T-helper 17 cell (primary cell): Measurements from ENCODE around the gene PPOX. TPM values are rescaled to one million over a fixed set of nuclear protein-coding genes. Genes with fewer than 3 reads are reported as not detected.

Experiments used
- ATAC-seq: fragments of 150-1000 bp; cut with Tn5 transposase; 2 replicates; pipeline ENCODE4 v1.10.0; 2021; ENCODE audit warnings: mild to moderate bottlenecking, moderate library complexity
- DNase-seq, 3 donors: peaks; one replicate each; pipeline versions ENCODE4 v3.0.0 to v3.0.0-alpha.2; 2020 to 2021
- H3K9me3 ChIP-seq: one replicate; pipeline ENCODE4 v1.7.0; 2013; ENCODE audit warnings: low read length, mild to moderate bottlenecking; ENCODE audit not compliant: control insufficient read depth, poor library complexity, severe bottlenecking
- H3K27ac Mint-ChIP-seq: one replicate; pipeline ENCODE4 v1.8.0; 2022; ENCODE audit warnings: mild to moderate bottlenecking, moderate library complexity, mixed read lengths
- H3K27me3 Mint-ChIP-seq: one replicate; pipeline ENCODE4 v1.8.0; 2022; ENCODE audit warnings: mixed read lengths
- H3K36me3 Mint-ChIP-seq: one replicate; pipeline ENCODE4 v1.8.0; 2022; ENCODE audit warnings: low read depth, mixed read lengths
- H3K4me1 Mint-ChIP-seq: one replicate; pipeline ENCODE4 v1.8.0; 2022; ENCODE audit warnings: mild to moderate bottlenecking, mixed read lengths
- H3K4me3 Mint-ChIP-seq: one replicate; pipeline ENCODE4 v1.8.0; 2022; ENCODE audit warnings: mild to moderate bottlenecking, moderate library complexity, mixed read lengths
- total RNA-seq, 4 donors: library from RNA in 2 of 4; stranded (reverse) in 2 of 4; gene quantifications; one replicate each; pipeline ENCODE4 v1.2.3 and lab custom pipeline; 2022 to 2026

Gene PPOX
- total RNA-seq, 2 donors from 2014 or later, result 40.4 to 43.7 TPM

GRCh38 chr1:161132410-161133219, 33.6 kb upstream of the PPOX start, which contains the start of gene DEDD:
TSS of gene DEDD (minus strand) at chr1:161132667. CDS start at chr1:161124462, 8,205 bp downstream.
- DNase-seq (peak; percentile 81 to 89 (median 86)), ATAC-seq (peak; percentile 97)
- no peak within 1 kb of the TSS for H3K4me3 Mint-ChIP-seq
- H3K27me3 Mint-ChIP-seq, result no peaks in the 10 kb centered on the region
- H3K36me3 Mint-ChIP-seq, result peaks cover 3% of the 10 kb centered on the region
- H3K4me1 Mint-ChIP-seq, result peaks cover 33% of the 10 kb centered on the region
- H3K27ac Mint-ChIP-seq, result no peak within 1 kb of the TSS
- H3K9me3 ChIP-seq, result no peaks in the 10 kb centered on the region

- no peak for ATAC-seq
- H3K27me3 Mint-ChIP-seq, result no peaks in the 10 kb centered on the region
- peaks cover 3% of the 10 kb centered on the region for H3K36me3 Mint-ChIP-seq
- H3K9me3 ChIP-seq, result no peaks in the 10 kb centered on the region
- H3K27ac Mint-ChIP-seq, result no peak overlapping the region
- no peak for DNase-seq
- H3K4me1 Mint-ChIP-seq, result peaks cover 29% of the 10 kb centered on the region
- no peak overlapping the region for H3K4me3 Mint-ChIP-seq
These were observed 32.9 kb upstream of the PPOX start for GRCh38 chr1:161133220-161133740.

DNA sequence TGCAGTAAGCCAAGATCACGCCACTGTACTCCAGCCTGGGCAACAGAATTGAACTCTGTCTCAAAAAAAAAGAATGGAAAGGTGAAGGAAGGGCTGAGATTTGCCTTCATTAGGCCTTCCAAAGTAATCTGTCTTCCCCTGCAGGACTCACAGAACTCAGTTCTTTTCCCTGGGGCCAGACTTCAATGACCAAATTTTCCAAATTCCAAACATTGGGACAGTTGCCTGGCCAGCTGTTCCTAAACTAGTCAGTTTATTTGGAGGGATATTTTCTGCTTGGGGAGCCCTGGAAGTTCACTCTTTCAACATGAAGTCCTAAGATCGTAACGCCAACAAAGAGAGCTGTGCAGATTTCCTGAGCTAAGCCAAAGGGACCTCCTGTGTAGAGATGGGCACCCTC, 28.3 kb upstream of the PPOX start:
- no peak for DNase-seq
- no peak for ATAC-seq

DNA sequence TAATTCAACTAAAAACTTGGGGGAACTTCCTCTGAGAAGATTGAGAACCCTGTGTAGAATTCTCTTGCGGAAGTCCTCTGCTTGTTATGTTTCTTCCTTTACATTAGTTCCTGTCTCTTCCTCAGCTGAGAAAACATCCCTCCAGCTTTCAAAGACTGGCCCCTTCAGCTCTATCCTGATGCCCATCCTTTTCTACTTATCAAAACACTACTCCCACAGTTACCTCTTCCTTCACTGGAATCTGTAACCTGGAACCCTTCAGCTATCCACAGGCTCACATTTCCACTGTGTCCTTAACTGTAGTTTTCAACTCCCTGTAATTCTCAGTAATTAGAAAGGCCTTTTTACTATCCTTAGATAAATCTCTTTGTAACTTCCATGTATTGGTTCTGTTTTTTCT, 27.8 kb upstream of the PPOX start:
- DNase-seq (no peak), ATAC-seq (no peak)
- no peaks in the 10 kb centered on the region for H3K36me3 Mint-ChIP-seq
- no peaks in the 10 kb centered on the region for H3K27me3 Mint-ChIP-seq
- peaks cover 8% of the 10 kb centered on the region for H3K4me1 Mint-ChIP-seq
- no peak overlapping the region for H3K4me3 Mint-ChIP-seq
- H3K27ac Mint-ChIP-seq, result peak overlapping the region; percentile 75
- H3K9me3 ChIP-seq, result no peaks in the 10 kb centered on the region

More for the DNA sequence above, 28.3 kb upstream of the PPOX start:
- Mint-ChIP-seq H3K27ac (peak overlapping the region; percentile 75), H3K4me1 (peaks cover 8% of the 10 kb centered on the region), H3K36me3 (no peaks in the 10 kb centered on the region), H3K4me3 (no peak overlapping the region), H3K27me3 (no peaks in the 10 kb centered on the region)
- no peaks in the 10 kb centered on the region for H3K9me3 ChIP-seq

DNA sequence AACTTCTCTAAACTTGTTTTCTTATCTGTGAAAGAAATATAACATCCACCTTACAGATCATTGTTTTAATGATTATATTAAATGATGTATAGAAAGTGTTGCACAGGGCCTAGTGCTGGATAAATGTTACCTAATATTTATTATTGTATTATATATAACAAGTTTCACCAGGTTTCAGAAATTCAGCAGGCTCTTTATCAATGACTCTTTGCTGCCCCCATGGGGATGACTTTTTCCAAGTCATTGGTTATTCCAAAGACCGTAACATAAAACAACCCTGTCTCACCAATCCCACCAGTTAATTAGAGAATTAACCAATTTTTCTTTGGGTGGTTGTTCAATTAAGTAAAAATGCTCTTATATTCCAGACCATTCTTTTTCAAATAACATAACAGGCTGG, 26.5 kb upstream of the PPOX start:
- no peaks in the 10 kb centered on the region for H3K27me3 Mint-ChIP-seq
- H3K27ac Mint-ChIP-seq, result peak overlapping the region; percentile 34
- DNase-seq (peak in 1 of 3 donors; percentile 41), ATAC-seq (peak; percentile 50)
- H3K36me3 Mint-ChIP-seq, result no peaks in the 10 kb centered on the region
- no peak overlapping the region for H3K4me3 Mint-ChIP-seq
- peaks cover 8% of the 10 kb centered on the region for H3K4me1 Mint-ChIP-seq
- no peaks in the 10 kb centered on the region for H3K9me3 ChIP-seq

DNA sequence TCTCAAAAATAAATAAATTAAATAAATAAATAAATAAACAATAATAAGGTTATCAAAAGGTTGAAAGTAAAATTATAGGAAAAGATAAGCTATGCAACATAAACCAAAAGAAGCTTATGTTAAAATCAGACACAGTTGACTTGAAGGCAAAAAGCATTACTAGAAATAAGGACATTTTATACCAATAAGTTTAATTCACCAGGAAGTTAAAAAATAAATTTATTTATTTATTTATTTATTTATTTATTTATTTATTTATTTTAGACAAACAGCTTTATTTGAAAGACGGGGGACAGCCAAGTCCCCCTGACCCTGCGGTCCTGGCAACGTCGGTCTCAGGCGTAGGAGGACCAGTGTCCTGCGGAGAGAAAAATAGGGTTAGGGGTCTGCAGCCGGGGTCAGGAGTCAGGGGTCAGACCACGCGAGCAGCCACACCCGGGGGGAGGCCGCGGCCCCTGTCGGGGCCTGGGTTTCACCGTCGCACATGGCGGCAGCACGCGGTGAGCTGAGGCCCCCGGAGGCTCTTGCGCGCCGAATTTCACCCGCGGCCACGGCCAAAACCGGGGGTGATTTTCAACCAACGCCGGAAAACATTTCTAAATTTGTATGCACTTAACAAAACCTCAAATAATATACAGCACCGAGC, 25.3 kb upstream of the PPOX start:
- no peaks in the 10 kb centered on the region for H3K36me3 Mint-ChIP-seq
- no peak overlapping the region for H3K4me3 Mint-ChIP-seq
- peaks cover 4% of the 10 kb centered on the region for H3K4me1 Mint-ChIP-seq
- H3K27ac Mint-ChIP-seq, result no peak overlapping the region
- ATAC-seq, result no peak
- no peak for DNase-seq
- no peaks in the 10 kb centered on the region for H3K9me3 ChIP-seq
- no peaks in the 10 kb centered on the region for H3K27me3 Mint-ChIP-seq

GRCh38 chr1:161145832-161146231, 20.4 kb upstream of the PPOX start:
- no peaks in the 10 kb centered on the region for H3K9me3 ChIP-seq
- no peak overlapping the region for H3K4me3 Mint-ChIP-seq
- DNase-seq (no peak), ATAC-seq (no peak)
- H3K36me3 Mint-ChIP-seq, result no peaks in the 10 kb centered on the region
- H3K27me3 Mint-ChIP-seq, result no peaks in the 10 kb centered on the region
- no peaks in the 10 kb centered on the region for H3K4me1 Mint-ChIP-seq
- no peak overlapping the region for H3K27ac Mint-ChIP-seq

- peak overlapping the region; percentile 98 for H3K4me3 Mint-ChIP-seq
- ATAC-seq, result no peak
- H3K27ac Mint-ChIP-seq, result peak overlapping the region; percentile 99
These were observed 13.1 kb upstream of the PPOX start for GRCh38 chr1:161153176-161153575.

DNA sequence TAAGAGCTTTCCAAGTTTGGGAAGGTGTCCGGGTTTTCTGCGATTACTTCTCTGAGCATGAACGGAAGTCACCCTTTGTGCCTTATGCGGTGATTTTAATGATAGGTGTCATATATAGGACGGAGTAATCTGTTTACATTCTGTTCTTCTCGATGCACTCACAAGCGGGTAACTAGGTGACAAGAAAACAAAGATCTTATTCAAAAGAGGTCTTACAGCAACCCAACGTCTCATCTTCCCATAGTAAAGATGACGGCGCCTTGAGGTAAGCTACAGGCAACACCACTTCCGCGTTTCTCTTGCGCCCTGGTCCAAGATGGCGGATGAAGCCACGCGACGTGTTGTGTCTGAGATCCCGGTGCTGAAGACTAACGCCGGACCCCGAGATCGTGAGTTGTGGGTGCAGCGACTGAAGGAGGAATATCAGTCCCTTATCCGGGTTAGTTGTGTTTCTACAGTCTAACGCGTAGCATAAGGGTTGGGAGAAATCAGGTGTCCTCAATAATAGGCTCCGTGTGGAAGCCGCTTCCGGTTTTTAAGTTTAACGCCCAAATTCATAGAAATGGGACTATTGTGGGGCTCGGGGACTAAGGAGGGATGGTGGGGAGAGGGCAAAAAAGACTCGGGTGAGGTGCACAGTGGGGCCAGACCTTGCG, 12.4 kb upstream of the PPOX start, which contains the start of gene UFC1:
Gene UFC1, plus strand, starts transcription at position 297 of the 656 bp plus-strand sequence. Its CDS starts 20 bp downstream, at position 317.
- DNase-seq (peak; percentile 57 to 73 (median 69)), ATAC-seq (peak; percentile 93)
- H3K4me3 Mint-ChIP-seq, result peak within 1 kb of the TSS; percentile 98
- H3K27me3 Mint-ChIP-seq, result no peaks in the 10 kb centered on the region
- peaks cover 6% of the 10 kb centered on the region for H3K36me3 Mint-ChIP-seq
- H3K27ac Mint-ChIP-seq, result peak within 1 kb of the TSS; percentile 99
- peaks cover 32% of the 10 kb centered on the region for H3K4me1 Mint-ChIP-seq
- H3K9me3 ChIP-seq, result no peaks in the 10 kb centered on the region

More at GRCh38 chr1:161153176-161153575, 13.1 kb upstream of the PPOX start:
- no peaks in the 10 kb centered on the region for H3K9me3 ChIP-seq
- H3K27me3 Mint-ChIP-seq, result no peaks in the 10 kb centered on the region
- H3K36me3 Mint-ChIP-seq, result peaks cover 6% of the 10 kb centered on the region
- H3K4me1 Mint-ChIP-seq, result peaks cover 26% of the 10 kb centered on the region
- DNase-seq, result no peak

DNA sequence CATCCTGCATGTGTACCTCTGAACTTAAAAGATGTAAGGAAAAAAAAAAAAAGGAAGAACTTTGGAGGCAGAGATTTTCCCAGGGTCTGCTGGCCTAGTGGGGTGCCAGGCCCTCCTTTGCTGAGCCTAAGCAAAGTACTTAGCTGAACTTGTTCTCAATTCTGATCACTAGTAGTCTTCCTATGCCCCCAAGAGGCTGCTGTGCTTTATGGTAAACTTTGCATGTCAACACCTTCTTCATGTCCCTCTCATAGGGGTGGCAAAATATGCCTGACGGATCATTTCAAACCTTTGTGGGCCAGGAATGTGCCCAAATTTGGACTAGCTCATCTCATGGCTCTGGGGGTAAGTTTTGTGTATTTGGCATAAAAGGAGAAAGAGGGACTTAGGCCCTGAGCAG, 8.4 kb upstream of the PPOX start:
- peaks cover 9% of the 10 kb centered on the region for H3K36me3 Mint-ChIP-seq
- no peaks in the 10 kb centered on the region for H3K27me3 Mint-ChIP-seq
- no peaks in the 10 kb centered on the region for H3K9me3 ChIP-seq
- DNase-seq (no peak), ATAC-seq (no peak)
- peaks cover 55% of the 10 kb centered on the region for H3K4me1 Mint-ChIP-seq
- peak overlapping the region; percentile 97 for H3K27ac Mint-ChIP-seq
- peak overlapping the region; percentile 93 for H3K4me3 Mint-ChIP-seq

- DNase-seq (no peak), ATAC-seq (no peak)
- no peaks in the 10 kb centered on the region for H3K27me3 Mint-ChIP-seq
- H3K36me3 Mint-ChIP-seq, result peaks cover 13% of the 10 kb centered on the region
- H3K27ac Mint-ChIP-seq, result peak overlapping the region; percentile 97
- no peaks in the 10 kb centered on the region for H3K9me3 ChIP-seq
- H3K4me3 Mint-ChIP-seq, result peak overlapping the region; percentile 93
- H3K4me1 Mint-ChIP-seq, result peaks cover 61% of the 10 kb centered on the region
These were observed 7.8 kb upstream of the PPOX start for GRCh38 chr1:161158316-161159010.

- Mint-ChIP-seq H3K4me1 (peaks cover 59% of the 10 kb centered on the region), H3K27me3 (no peaks in the 10 kb centered on the region), H3K4me3 (peak within 1 kb of the TSS; percentile 93), H3K36me3 (peaks cover 12% of the 10 kb centered on the region), H3K27ac (peak within 1 kb of the TSS; percentile 97)
- DNase-seq, result peak; percentile 86 to 88 (median 87)
- no peaks in the 10 kb centered on the region for H3K9me3 ChIP-seq
- peak; percentile 91 for ATAC-seq
These were observed 6.9 kb upstream of the PPOX start, which contains the start of gene USP21 for GRCh38 chr1:161159087-161159912. TSS of gene USP21 (plus strand) at chr1:161159500. CDS start at chr1:161160641, 1,141 bp downstream.
